HG03159 (cell line): ENCODE measurements around the gene PACRG.

Experiments
- ATAC-seq: cut with Tn5 transposase; IDR thresholded peaks from one replicate; pipeline ENCODE4 v1.9.1; 2021; ENCODE audit warnings: mild to moderate bottlenecking, moderate library complexity; ENCODE audit not compliant: unreplicated experiment

Gene PACRG

DNA sequence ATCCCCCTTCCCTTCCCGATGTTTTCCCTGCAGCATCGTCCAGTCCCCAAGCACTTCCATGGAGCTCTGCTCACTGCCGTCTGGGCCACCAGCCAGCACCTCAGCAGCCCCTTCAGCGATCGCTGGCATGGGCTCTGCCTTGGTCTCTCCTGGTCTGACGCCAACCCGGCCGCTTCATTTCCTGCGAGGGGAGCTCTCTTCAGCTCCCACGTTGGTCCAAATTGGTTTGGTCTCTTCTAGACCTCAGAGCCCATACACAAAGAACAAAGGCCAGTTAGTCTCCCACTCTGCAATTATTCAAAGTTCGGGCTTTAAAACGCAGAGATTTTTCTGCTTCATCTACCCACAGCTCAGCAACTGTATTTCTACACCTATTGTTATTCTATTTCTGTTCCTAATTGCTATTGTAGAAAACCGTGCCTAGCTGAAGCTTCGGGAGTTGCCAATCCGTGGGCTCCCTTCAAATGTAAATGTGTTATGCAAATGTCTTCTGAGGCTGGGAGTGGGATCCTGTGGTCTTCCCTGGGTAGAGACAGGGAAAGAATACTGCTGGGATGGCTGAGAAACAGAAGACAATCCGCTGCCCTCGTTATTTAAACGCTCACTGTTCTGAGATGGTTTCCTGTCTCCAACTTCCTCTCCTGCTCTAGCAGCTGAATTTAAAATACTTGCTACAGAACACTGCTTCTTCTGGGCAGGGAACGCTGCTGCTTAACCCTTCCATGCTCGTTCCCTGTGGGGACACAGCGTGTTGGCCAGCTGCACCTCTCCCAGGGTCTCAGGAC, 532.5 kb downstream of the PACRG start:
- ATAC-seq = no peak

- ATAC-seq = no peak
Measured at GRCh38 chr6:163260911-163261310, 533.1 kb downstream of the PACRG start.

DNA sequence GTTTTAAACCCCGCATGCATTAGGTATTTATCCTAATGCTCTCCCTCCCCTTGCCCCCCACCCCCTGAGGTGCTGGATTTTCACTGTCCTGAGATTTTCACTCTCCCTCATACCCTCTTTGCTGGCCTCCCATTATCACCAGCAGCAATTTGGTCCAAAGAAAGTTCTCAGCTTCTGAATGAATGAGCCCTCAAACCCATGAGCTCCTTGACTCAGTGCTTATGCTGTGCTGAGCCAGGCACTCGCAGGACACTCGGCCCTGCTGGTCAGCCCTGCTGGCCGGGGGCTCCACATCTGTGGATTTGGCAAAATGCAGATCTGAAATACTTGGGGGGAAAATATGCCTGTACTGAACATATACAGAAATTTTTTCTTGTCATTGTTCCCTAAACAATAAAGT, 533.6 kb downstream of the PACRG start:
- no peak for ATAC-seq

DNA sequence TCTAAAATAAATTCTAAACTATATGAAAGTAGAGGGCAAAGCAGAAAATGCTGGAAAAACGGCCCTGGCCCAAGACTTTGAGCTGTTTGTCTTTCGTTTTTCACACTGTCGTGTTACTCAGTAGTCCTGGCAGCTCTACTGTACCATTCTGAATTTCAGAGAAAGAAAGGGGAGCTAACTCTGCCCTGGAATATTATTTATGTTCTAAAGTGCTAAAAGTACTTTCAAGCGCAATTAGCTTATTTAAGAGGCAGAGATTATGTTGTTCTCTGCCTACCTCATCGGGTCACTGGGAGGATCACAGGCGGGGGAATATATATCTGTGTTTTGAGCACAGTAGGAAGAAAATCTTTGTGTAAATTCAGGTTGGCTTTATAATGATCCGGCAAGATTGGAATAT, 534.3 kb downstream of the PACRG start:
- ATAC-seq = no peak

- no peak for ATAC-seq
Measured at GRCh38 chr6:163263196-163263595, 535.4 kb downstream of the PACRG start.

DNA sequence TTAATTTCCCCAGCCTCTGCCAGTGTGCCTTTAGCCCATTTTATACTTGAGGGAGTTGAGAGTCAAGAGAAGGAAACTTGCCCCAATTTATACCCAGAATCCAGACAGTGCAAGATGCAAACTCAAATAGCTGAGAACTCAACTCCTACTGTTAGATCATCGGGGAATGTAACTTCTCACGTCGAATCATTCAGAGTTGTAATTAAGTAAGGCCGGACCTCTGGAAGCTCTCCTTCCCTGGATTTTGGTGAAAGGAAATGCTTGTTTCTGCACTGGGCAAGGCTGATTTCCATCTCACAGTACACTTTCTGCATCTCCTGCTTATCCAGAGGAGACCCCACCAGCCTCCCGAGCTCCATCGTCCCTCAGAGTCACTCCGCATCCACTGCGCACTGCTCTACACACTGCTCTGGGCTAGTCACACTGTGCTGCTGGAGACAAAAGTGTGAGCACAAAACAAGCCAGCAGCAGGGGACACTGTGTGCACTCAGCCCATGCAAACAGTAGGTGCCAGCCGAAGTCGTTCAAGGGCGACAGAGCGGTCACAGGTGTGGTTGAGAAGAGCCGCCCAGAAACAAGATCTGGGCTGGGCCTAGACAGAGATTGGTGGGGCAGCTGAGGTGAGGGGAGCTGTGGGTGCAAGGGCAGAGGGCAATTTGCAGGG, 536.4 kb downstream of the PACRG start:
- no peak for ATAC-seq

GRCh38 chr6:163264662-163265035, 536.9 kb downstream of the PACRG start:
- ATAC-seq = no peak

GRCh38 chr6:163281634-163282033, 553.9 kb downstream of the PACRG start:
- no peak for ATAC-seq

GRCh38 chr6:163282672-163283071, 554.9 kb downstream of the PACRG start:
- no peak for ATAC-seq

DNA sequence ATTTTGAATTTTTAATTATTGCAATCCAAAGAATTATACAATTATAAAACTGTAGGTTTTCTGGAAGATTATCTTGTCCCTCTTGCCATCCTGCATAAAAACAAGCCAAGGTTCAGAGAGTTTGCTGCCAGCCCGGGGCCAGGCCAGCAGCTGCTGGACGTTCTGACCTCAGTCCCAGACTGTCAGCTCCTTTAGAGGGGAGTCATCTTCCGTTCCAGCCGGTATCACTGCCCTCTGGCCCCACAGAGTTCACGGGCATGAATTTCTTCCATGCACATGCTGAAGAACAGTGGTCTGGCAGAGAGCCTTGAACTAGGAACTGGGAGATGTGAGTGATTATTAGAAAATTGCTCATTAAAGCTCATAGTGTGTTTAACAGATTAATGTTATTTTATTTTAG, 556.4 kb downstream of the PACRG start:
- no peak for ATAC-seq

DNA sequence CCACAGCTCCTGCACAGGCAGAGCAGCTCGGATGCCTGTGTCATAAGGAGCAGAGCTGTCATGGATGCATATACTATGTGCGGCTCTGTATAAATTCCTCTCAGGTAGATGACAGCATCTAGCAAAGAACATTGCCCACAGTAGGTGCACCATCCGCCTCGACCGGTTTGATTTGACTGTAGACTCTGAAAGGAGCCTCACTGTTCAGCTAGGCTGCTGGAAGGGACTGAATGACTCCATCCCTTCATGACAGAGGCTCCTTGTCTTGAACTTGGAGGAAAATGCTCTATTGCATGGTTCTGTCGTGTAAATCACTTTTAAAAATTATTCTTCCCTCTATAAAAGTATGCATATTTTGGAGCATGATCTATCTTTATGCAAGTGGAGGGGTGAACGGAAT, 557.9 kb downstream of the PACRG start:
- no peak for ATAC-seq

- ATAC-seq = no peak
Measured at GRCh38 chr6:163287626-163288025, 559.9 kb downstream of the PACRG start.

DNA sequence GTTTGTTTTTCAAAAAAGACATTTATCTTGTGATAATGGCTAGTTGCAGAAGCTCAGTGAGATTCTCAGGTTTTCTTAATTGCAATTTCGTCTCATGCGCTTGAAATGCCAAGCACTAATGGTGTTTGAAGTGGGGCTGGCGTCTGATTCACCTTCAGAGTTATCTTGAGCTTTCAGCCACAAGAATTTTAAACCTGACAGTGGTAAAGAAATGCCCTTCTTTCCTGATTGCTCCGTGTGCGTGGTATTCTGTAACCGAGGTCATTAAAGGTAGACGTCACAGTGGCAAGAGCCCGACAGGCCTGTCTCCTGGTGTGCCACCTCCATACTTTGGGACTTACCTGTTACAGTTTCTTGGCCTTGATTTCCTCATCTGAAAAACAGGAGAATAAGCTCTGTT, 560.3 kb downstream of the PACRG start:
- no peak for ATAC-seq

DNA sequence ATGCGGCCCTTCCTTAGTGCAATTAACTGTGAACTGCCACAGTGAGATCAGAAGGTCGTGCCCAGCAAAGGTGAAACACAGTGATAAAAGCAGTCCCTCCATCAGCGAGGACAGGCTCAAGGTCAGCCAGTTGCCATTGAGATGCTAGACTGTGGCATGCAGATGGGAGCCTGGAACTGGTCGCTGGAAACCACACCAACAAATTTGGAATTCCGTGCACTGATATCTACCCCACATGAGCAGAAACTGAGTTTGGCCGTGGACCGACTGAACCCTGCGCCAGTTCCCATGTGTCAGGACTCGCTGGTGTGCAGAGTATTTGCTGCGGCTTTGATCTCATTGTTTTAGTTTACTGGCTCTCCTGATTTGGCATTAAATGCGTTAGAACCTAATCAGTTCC, 561.1 kb downstream of the PACRG start:
- ATAC-seq = no peak

GRCh38 chr6:163289447-163289846, 561.7 kb downstream of the PACRG start:
- ATAC-seq = no peak

GRCh38 chr6:163290545-163291274, 562.9 kb downstream of the PACRG start:
- no peak for ATAC-seq

DNA sequence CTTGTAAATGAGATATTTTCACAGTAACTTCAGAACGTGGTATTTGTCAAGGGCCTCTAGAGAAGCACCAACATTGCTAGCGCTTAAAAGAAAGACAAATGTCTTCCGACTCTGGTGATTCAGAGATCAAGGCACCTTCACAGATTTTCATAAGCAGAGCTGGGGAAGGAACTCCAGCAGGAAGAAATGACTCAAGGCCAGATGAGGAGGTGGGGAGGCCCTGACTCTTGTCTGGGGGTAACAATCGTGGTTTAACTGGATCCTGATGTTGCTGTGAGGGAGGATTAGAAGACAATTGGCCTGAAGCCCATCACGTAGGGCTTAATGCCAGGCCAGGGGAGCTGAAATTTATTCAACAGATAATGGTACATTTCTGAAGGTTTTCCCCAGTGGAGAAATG, 563.8 kb downstream of the PACRG start:
- no peak for ATAC-seq

- ATAC-seq = no peak
Measured at GRCh38 chr6:163293286-163293685, 565.5 kb downstream of the PACRG start.

DNA sequence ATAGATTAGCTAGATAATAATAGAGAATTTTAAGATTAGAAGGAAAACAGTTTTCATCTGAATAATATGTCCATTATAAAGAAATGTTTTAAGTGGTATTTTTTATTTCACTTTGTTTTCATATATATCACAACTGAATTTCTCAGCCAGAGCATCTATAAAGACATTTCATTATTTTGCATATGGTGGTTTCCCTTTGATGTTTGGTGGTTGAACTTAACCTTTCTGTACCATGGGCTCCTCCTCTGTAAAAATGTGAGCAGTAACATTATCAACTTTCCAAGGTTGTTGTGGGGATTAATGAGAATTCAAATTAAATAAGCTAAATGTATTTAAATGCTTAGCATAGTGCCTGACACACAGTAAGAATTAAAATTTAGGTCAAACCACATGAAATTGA, 567.0 kb downstream of the PACRG start:
- ATAC-seq = no peak

GRCh38 chr6:163296835-163297519, 569.2 kb downstream of the PACRG start:
- no peak for ATAC-seq

DNA sequence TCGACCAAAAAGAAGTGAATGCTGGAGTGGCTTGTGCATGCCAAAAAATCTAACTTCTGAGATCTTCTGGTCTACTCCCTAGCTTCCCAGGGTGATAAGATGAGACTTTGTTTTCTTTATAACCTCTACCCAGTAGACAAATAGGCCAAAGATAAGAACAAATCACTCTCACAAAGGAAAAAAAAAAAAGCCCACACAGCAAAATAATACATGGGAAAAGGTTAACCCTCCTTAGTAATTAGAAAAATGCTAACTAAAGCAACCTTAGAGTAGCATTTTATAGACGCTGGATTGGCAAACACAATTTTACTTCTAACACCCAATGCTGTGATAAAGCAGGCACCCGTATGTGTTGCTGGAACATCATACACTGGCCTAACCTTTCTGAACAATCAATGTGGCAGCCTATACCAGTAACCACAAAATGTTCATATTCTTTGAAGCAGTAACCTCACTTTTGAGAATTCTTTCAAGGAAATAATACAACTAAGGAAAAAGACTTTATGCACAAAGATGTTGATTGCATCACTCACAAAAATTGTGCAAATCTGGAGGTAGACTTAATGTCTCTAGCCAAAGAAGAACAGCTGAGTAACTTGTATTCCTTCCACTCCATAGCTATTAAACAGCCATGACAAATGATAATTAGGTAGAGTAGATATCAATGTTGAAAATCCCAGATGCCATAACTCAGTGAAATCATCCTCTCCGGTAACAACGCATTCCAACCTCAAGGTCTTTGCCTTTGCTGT, 570.5 kb downstream of the PACRG start:
- ATAC-seq = no peak
